ENCODE data around the gene TRIM66. TPM values are rescaled to one million over a fixed set of nuclear protein-coding genes. Genes with fewer than 3 reads are reported as not detected.

Gene TRIM66
- total RNA-seq, 3 donors from 2014 or later, result 9.6 to 21.3 (median 15.9) TPM

DNA sequence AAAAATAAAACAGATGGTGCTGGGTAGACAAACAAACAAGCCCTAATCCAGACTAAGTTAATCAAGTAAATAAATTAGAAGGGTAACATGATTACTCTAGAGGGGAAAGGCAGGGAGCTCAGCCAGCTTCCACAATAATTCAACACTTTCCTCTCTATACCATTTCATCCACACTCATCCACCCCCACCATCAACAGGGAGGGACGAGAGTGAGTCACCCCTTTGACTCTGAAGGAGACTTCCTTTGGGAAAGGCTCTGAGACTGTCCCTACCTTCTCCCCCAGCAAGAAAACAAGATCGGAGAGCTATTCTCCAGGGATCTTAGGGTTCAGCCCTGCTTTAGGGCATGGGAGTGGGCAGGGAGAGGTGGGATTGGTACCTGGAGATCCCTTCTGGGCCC, 33.1 kb downstream of the TRIM66 start:
- Histone ChIP-seq H3K4me1 (ENCODE audit: low read depth) (no peaks in the 10 kb centered on the region), H3K36me3 (ENCODE audit: low read depth) (peaks cover 4% of the 10 kb centered on the region), H3K9me3 (no peaks in the 10 kb centered on the region), H3K4me3 (no peak overlapping the region)
- DNase-seq (no peak), ATAC-seq (no peak)
- TF ChIP-seq, protein P1, sequence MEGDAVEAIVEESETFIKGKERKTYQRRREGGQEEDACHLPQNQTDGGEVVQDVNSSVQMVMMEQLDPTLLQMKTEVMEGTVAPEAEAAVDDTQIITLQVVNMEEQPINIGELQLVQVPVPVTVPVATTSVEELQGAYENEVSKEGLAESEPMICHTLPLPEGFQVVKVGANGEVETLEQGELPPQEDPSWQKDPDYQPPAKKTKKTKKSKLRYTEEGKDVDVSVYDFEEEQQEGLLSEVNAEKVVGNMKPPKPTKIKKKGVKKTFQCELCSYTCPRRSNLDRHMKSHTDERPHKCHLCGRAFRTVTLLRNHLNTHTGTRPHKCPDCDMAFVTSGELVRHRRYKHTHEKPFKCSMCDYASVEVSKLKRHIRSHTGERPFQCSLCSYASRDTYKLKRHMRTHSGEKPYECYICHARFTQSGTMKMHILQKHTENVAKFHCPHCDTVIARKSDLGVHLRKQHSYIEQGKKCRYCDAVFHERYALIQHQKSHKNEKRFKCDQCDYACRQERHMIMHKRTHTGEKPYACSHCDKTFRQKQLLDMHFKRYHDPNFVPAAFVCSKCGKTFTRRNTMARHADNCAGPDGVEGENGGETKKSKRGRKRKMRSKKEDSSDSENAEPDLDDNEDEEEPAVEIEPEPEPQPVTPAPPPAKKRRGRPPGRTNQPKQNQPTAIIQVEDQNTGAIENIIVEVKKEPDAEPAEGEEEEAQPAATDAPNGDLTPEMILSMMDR (IDR thresholded peaks at IDR 0.05), result no peak
- intact Hi-C loops (cut with DNase I, micrococcal nuclease), result no loop called here

DNA sequence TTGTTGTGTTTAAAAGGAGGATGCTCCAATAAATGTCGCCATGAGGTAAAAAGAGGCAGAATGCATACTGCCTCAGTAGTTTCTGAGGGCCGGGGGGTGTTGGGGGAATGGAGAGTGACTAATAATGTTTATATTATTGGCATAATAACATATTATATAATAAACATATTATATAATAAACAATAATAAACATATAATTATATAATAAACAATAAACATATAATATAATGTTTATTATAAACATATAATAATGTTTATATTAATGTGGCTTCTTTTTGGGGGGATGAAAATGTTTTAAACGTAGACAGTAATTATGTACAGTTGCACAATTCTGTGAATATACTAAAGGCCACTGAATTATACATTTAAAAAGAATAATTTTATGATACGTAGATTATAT, 35.6 kb downstream of the TRIM66 start:
- H3K9me3 ChIP-seq, result no peaks in the 10 kb centered on the region
- intact Hi-C loops (cut with DNase I, micrococcal nuclease), result no loop called here
- no peaks in the 10 kb centered on the region for H3K4me1 ChIP-seq (ENCODE audit: low read depth)
- TF ChIP-seq, protein P1 (IDR thresholded peaks at IDR 0.05), result no peak
- no peak for ATAC-seq
- no peak overlapping the region for H3K4me3 ChIP-seq
- no peak for DNase-seq
- no peaks in the 10 kb centered on the region for H3K36me3 ChIP-seq (ENCODE audit: low read depth)

- Histone ChIP-seq H3K36me3 (ENCODE audit: low read depth) (no peaks in the 10 kb centered on the region), H3K9me3 (no peaks in the 10 kb centered on the region), H3K4me1 (ENCODE audit: low read depth) (no peaks in the 10 kb centered on the region), H3K4me3 (no peak overlapping the region)
- ATAC-seq (no peak), DNase-seq (no peak)
- intact Hi-C loops (cut with DNase I, micrococcal nuclease), result no loop called here
- TF ChIP-seq, protein P1 (IDR thresholded peaks at IDR 0.05), result no peak
Observed at GRCh38 chr11:8642196-8642841, 40.1 kb downstream of the TRIM66 start.

GRCh38 chr11:8641332-8641731, 41.1 kb downstream of the TRIM66 start:
- ATAC-seq, result no peak
- intact Hi-C loops (cut with DNase I, micrococcal nuclease), result no loop called here

DNA sequence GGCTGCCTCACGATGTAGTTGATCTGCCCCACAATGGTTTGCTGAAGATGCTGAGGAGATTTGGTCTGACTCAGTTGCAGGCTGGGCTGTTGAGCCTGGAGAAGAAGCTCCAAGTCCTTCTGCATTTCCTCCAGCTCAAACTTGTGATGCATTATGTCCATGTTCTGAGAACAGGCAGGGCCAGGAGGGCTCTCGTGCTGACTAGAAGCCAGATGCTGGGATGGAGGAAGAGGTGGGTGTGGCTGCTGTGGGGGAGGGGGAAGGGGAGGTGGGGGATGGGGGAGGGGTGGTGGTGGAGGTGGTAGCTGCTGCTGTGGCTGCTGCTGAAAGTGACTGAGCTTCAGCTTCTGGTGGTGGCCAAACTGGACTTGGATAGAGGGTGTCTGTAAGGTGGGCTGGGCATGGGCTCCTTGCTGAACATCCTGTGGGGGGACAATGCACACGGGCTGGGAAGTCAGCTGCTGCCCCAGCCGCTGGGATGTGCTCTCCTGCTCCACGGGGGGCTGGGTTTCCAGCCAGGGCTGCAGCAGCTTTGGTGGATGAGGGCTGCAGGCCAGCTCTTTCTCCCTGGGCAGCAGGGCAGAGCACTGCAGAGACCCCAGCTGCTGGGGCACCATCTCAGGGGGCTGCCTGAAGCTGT, 42.1 kb downstream of the TRIM66 start:
- Histone ChIP-seq H3K9me3 (peaks cover 4% of the 10 kb centered on the region), H3K4me1 (ENCODE audit: low read depth) (no peaks in the 10 kb centered on the region), H3K36me3 (ENCODE audit: low read depth) (no peaks in the 10 kb centered on the region), H3K4me3 (no peak overlapping the region)
- TF ChIP-seq, protein P1 (IDR thresholded peaks at IDR 0.05), result no peak
- DNase-seq (no peak), ATAC-seq (no peak)
- intact Hi-C loops (cut with DNase I, micrococcal nuclease), result no loop called here

More at GRCh38 chr11:8641332-8641731, 41.1 kb downstream of the TRIM66 start:
- Histone ChIP-seq H3K36me3 (ENCODE audit: low read depth) (no peaks in the 10 kb centered on the region), H3K4me1 (ENCODE audit: low read depth) (no peaks in the 10 kb centered on the region), H3K9me3 (peaks cover 4% of the 10 kb centered on the region), H3K4me3 (no peak overlapping the region)
- no peak for DNase-seq
- TF ChIP-seq, protein P1 (IDR thresholded peaks at IDR 0.05), result no peak

All from mucosa of descending colon (tissue), 3 donors.